ENCODE results near the gene HOXC10. TPM values are rescaled to one million over a fixed set of nuclear protein-coding genes. Genes with fewer than 3 reads are reported as not detected.

Gene HOXC10
- total RNA-seq, 3 donors from 2014 or later: not detected

GRCh38 chr12:54019924-54020590 lies 35.1 kb downstream of the HOXC10 start:
- Histone ChIP-seq H3K9me3 (no peaks in the 10 kb centered on the region), H3K4me1 (ENCODE audit: low read depth) (peaks cover 6% of the 10 kb centered on the region), H3K36me3 (ENCODE audit: low read depth) (no peaks in the 10 kb centered on the region), H3K4me3 (no peak overlapping the region)
- no peak for DNase-seq
- TF ChIP-seq, protein P1, sequence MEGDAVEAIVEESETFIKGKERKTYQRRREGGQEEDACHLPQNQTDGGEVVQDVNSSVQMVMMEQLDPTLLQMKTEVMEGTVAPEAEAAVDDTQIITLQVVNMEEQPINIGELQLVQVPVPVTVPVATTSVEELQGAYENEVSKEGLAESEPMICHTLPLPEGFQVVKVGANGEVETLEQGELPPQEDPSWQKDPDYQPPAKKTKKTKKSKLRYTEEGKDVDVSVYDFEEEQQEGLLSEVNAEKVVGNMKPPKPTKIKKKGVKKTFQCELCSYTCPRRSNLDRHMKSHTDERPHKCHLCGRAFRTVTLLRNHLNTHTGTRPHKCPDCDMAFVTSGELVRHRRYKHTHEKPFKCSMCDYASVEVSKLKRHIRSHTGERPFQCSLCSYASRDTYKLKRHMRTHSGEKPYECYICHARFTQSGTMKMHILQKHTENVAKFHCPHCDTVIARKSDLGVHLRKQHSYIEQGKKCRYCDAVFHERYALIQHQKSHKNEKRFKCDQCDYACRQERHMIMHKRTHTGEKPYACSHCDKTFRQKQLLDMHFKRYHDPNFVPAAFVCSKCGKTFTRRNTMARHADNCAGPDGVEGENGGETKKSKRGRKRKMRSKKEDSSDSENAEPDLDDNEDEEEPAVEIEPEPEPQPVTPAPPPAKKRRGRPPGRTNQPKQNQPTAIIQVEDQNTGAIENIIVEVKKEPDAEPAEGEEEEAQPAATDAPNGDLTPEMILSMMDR (IDR thresholded peaks at IDR 0.05): no peak
- intact Hi-C loops (cut with DNase I, micrococcal nuclease): no loop called here
- ATAC-seq: no peak

GRCh38 chr12:54020591-54021405 lies 35.9 kb downstream of the HOXC10 start:
- no peak overlapping the region for H3K4me3 ChIP-seq
- intact Hi-C loops (cut with DNase I, micrococcal nuclease): no loop called here
- no peaks in the 10 kb centered on the region for H3K9me3 ChIP-seq
- ATAC-seq (no peak), DNase-seq (no peak)
- H3K36me3 ChIP-seq (ENCODE audit: low read depth): no peaks in the 10 kb centered on the region
- TF ChIP-seq, protein P1 (IDR thresholded peaks at IDR 0.05): no peak
- peaks cover 6% of the 10 kb centered on the region for H3K4me1 ChIP-seq (ENCODE audit: low read depth)

DNA sequence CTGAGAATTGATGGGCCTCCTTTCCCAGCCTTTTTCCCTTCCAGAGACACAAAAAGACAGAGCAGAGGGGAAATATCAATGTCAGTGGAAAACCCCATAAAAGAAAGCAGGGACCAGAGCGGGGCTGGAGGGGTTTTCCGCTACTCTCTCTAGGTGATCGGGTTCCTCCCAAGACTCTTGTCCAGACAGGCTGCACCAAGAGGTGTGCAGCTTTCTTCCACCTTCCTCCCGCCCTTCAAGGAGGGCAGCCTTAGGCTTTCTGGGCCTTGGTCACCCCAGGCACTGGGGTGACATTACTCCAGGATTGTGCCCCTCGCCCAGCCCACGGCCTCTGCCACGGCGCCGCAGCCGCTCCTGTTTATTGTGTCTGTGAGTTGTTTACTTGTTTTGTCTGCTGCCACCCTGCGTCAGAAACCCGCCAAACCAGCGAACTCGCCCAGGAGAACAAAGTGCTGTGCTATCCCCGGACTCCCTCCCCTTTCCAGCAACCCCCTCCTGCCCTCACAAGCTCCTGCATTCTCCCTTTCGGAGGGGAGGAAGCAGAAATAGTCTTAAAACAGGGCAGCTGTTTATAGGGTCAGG lies 36.6 kb downstream of the HOXC10 start:
- Histone ChIP-seq H3K9me3 (no peaks in the 10 kb centered on the region), H3K4me1 (ENCODE audit: low read depth) (peaks cover 11% of the 10 kb centered on the region), H3K4me3 (no peak overlapping the region), H3K36me3 (ENCODE audit: low read depth) (no peaks in the 10 kb centered on the region)
- no peak for DNase-seq
- intact Hi-C loops (cut with DNase I, micrococcal nuclease): no loop called here
- no peak for ATAC-seq
- TF ChIP-seq, protein P1 (IDR thresholded peaks at IDR 0.05): no peak

- no peak for DNase-seq
- H3K9me3 ChIP-seq: no peaks in the 10 kb centered on the region
- peaks cover 7% of the 10 kb centered on the region for H3K4me1 ChIP-seq (ENCODE audit: low read depth)
- TF ChIP-seq, protein P1 (IDR thresholded peaks at IDR 0.05): no peak
- no peak for ATAC-seq
- H3K4me3 ChIP-seq: no peak overlapping the region
- intact Hi-C loops (cut with DNase I, micrococcal nuclease): no loop called here
- H3K36me3 ChIP-seq (ENCODE audit: low read depth): no peaks in the 10 kb centered on the region
Measured at GRCh38 chr12:54022960-54023884, 38.3 kb downstream of the HOXC10 start.

GRCh38 chr12:54024127-54024526 lies 39.2 kb downstream of the HOXC10 start:
- no peak overlapping the region for H3K4me3 ChIP-seq

More at GRCh38 chr12:54024127-54024526, 39.2 kb downstream of the HOXC10 start:
- no peak for ATAC-seq
- DNase-seq: no peak
- H3K9me3 ChIP-seq: no peaks in the 10 kb centered on the region
- intact Hi-C loops (cut with DNase I, micrococcal nuclease): no loop called here
- TF ChIP-seq, protein P1 (IDR thresholded peaks at IDR 0.05): no peak
- no peaks in the 10 kb centered on the region for H3K36me3 ChIP-seq (ENCODE audit: low read depth)
- peaks cover 7% of the 10 kb centered on the region for H3K4me1 ChIP-seq (ENCODE audit: low read depth)
